Measurements from ENCODE around the gene TECPR2.

TECPR2 gene

DNA sequence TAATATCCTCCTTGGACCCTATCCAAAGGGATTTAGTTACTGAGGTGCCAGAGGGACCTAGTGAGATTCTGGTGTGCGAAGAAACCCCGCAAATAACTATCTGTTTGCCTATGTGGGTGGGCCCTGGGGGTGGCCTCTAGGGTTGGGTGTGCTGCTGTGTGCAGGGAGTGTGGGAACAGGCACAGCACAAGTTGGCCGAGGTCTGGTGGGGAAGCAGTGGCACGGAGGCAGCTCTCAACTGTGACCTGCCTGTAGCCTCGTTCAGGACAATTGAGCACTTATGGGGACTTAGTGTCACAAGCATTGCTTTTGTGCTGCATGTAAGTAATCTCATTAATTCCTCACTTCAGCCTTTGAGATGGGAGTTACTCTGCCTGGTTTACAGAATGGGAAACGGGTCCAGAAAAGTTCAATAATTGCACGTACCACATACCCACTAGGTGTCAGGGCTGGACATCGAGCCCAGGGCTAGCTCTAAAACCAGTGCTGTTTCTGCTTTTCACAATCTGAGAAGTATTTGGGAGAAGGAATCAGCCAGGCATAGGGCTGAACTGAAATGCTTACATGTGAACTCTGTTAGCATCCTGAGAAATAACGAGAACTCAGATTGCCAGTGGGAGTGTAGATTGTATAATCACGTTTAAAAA, 58.8 kb downstream of the TECPR2 start:
- DNase-seq (ENCODE audit: low read depth in 2 of 2, low spot score in 1 of 2), result no peak

DNA sequence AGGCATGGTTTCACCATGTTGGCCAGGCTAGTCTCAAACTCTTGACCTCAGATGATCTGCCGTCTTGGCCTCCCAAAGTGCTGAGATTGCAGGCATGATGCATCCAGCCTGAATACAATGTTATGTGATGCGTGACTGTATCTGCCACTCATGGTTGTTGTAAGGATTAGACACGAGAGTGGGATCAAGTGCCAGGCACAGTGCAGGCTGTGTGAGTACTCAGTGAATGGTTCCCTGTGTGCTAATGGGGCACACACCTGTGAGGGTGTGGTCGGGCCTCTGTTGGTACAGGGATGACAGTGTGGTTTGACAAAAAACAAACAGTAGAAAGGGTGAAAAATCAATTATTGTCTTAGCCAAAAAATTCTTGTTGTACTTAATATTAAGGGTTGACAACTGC, 61.8 kb downstream of the TECPR2 start:
- DNase-seq (ENCODE audit: low read depth in 2 of 2, low spot score in 1 of 2), result no peak

DNA sequence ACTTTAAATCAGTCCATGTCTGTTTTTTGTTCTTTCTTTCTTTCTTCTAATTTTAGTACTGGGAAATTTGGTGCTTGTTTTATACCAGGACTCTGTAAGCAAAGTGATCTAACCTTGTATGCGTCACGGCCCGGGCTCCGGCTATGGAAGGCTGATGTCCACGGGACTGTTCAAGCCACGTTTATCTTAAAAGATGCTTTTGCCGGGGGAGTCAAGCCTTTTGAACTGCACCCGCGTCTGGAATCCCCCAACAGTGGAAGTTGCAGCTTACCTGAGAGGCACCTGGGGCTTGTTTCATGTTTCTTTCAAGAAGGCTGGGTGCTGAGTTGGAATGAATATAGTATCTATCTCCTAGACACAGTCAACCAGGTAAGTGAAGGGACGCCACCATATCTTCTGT, 62.2 kb downstream of the TECPR2 start:
- DNase-seq (ENCODE audit: low read depth in 2 of 2, low spot score in 1 of 2), result no peak

DNA sequence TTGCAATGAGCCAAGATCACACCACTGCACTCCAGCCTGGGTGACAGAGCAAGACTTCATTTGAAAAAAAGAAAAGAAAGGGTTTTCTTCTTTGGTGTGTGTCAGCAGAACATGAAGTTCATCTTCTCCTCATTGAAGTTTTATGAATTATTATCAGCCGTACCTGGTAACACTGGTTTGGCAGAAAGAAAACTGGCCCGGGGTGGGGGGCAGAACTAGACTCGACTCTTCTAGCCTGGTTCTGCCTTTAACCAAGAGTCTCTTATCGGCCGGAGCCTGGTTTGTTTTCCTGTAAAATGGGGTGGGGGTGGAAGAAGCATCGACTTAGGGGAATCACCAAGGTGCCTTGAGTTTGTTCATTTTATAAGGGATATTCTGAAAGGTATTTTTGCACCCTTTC, 64.1 kb downstream of the TECPR2 start:
- DNase-seq (ENCODE audit: low read depth in 2 of 2, low spot score in 1 of 2), result no peak

DNA sequence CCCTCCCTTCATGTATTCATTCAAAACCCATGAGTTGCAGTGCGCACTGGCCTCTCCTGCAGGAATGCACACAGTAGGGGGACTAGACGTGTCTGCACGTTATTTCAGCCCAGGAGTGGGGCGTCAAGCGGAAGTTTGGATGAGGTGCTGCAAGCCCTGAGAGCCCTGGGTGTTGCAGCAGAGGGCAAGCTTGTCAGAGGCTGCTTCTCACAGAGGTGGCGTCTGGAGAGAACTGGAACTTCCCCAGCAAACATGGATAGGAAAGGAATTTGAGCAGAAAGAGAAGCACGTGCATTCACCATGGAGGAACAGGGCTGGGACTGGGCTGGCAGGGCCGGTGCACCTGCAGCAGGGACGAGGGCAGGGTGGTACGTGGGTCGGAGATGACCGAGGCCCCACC, 64.9 kb downstream of the TECPR2 start:
- DNase-seq (ENCODE audit: low read depth in 2 of 2, low spot score in 1 of 2), result no peak

DNA sequence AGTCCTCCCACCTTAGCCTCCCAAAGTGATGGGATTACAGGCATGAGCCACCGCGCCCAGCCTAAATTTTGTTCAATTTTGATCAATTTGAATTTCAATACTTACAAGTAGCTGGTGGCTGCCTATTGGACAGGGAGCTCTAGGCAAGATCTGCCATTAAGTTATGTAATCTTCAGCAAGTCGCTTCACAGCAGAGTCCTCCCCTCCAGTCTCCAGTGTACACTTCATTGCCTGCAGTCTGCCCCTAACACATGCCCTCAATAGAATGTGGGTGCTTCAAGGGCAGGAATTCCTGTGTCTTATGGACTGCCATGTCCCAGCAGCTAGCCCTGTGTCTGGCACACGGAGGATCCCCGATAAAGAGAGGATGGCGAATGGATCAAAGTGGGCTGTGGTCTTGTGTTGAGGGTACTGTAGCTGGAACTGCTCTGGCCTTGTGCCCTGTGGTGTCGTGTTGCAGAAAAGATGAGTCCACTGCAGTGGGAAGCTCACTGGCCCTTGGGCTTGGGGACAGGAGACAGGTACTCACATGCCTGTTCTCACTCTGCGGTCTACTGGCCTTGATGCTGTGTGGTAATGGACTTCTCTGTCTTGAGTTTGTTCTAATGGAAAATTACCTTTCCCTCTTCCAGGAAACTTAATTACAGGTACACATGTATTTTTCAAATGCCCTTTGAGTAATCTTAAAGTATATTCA, 67.6 kb downstream of the TECPR2 start:
- no peak for DNase-seq (ENCODE audit: low read depth in 2 of 2, low spot score in 1 of 2)

DNA sequence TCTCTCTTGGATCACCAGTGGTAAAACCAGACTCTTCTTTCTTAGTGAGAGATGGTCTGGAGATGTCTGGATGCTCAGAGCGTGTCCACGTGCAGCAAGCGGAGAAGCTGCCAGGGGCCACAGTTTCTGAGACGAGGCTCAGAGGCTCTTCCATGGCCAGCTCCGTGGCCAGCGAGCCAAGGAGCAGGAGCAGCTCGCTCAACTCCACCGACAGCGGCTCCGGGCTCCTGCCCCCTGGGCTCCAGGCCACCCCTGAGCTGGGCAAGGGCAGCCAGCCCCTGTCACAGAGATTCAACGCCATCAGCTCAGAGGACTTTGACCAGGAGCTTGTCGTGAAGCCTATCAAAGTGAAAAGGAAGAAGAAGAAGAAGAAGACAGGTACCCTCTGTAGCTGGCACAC, 69.0 kb downstream of the TECPR2 start:
- DNase-seq (ENCODE audit: low read depth in 2 of 2, low spot score in 1 of 2), result no peak

DNA sequence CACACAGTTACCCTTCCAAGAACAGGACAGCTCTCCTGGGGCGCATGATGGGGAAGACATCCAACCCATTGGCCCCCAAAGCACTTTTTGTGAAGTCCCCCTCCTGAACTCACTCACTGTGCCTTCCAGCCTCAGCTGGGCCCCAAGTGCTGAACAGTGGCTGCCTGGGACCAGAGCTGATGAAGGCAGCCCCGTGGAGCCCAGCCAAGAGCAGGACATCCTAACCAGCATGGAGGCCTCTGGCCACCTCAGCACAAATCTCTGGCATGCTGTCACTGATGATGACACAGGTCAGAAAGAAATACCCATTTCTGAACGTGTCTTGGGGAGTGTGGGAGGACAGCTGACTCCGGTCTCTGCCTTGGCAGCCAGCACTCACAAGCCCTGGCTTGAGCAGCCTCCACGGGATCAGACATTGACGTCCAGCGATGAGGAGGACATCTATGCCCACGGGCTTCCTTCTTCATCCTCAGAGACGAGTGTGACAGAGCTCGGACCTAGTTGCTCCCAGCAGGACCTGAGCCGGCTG, 72.0 kb downstream of the TECPR2 start:
- DNase-seq (ENCODE audit: low read depth in 2 of 2, low spot score in 1 of 2), result no peak

DNA sequence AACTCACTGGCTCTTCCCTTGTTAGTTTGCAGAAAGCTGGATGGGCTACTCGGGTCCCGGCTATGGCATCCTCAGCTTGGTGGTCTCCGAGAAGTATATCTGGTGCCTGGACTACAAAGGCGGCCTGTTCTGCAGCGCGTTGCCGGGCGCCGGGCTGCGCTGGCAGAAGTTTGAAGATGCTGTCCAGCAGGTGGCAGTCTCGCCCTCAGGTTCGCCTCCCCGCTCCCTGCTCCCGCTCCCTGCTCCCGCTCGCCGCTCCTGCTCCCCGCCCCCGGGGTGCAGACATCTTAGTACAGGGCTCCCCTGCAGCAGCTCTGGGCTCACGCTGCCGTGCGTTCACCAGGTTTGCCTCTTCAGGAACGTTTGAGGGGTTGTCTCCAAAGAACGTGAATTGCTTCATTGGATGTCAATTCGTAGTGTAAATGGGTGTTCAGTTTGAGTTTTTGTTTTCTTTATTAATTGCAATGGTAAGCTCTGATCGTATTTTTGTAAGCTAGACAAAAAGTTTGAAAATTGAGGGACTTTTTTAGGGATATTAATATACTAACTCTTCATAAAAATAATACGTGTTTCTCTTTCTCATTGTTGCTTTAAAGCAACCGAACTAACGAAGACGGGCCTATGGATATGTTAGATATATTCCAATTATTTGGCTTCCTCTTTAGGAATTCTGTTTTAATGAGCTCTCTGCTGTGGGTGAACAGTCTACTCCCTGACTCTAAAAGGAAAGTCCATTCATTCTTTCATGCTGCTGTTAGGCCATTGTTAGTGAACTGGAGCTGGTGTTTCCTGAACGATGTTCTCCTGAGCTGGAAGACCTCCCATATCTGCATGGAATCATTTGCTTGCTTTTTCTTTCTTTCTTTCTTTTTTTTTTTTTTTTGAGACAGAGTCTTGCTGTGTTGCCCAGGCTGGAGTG, 75.5 kb downstream of the TECPR2 start:
- DNase-seq (ENCODE audit: low read depth in 2 of 2, low spot score in 1 of 2), result peak in 1 of 2 donors; percentile 27

DNA sequence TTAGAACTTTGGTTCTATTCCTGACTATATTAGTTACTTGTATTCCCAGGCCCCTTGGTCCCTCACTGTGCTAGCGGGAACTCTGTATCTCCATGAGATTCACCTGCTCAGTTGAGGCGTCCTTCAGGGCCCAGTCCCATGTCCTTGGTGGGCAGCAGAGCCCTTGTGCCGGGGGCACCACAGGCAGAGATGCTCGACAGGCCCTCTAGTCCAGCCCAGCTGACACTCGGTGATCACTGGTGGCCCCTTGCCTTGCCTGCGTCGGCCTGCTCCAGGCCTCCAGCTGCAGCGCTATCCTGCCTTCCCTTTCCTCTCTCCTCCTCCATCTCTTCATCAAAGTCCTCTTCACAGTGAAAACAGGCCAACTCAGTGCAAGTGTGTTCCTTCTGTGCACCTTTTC, 76.8 kb downstream of the TECPR2 start:
- no peak for DNase-seq (ENCODE audit: low read depth in 2 of 2, low spot score in 1 of 2)

DNA sequence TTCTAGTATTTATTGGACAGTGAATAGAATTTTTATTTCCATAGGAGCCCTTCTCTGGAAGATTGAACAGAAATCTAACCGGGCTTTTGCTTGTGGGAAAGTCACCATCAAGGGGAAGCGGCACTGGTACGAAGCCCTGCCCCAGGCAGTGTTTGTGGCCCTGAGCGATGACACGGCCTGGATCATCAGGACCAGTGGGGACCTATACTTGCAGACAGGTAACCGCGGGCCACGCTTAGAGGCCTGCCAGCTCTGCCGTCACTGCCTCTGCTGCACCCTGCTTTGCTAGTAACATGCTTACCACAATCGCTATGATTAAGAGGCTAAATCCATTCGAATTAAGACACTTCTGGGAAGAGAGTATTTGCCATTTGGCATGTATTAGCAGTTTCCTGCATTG, 77.7 kb downstream of the TECPR2 start:
- DNase-seq (ENCODE audit: low read depth in 2 of 2, low spot score in 1 of 2), result no peak

DNA sequence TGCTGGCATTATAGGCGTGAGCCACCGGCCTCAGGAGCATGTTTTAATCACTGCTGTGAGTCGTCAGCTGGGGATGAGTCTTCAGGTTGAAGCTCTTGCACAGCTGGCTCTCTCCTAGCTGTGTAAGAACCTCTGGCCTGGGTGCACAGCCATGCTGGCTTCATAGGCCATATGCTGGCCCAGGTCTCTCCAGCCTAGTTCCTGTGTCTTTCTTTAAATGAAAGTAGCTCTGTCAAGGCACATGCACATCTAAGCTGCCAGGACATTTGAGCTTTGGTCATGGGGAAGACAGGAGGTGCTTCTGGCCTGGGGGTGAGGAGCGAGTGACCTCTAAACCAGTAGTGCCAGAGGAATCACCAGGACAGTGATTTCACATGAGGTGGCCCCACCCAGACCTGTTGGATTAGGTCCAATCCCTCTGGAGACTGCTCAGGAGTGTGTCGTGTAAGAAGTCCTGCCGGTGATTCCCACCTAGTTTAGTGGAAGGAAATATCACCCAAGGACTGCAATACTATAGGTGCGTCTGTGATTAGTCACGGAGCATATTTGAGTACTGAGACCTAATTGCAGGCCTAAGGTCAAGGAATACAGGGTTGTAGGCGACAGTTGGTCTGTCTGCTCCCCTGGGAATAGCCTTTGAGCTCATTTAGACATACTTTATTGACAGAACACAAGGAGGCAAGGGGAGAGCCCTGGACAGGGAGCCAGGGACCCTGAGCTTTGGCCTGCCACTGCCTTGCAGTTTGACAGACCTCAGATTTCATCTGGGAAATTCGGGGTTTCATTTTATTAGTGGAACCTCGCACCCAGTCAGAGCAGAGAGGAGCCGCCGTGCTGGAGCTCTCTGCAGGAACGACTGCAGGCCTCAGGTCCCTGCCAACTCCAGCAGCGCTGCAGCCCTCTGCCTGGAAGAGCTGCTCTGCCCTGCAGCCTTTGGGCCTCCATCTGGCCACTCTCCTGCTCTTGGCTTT, 79.8 kb downstream of the TECPR2 start:
- no peak for DNase-seq (ENCODE audit: low read depth in 2 of 2, low spot score in 1 of 2)

DNA sequence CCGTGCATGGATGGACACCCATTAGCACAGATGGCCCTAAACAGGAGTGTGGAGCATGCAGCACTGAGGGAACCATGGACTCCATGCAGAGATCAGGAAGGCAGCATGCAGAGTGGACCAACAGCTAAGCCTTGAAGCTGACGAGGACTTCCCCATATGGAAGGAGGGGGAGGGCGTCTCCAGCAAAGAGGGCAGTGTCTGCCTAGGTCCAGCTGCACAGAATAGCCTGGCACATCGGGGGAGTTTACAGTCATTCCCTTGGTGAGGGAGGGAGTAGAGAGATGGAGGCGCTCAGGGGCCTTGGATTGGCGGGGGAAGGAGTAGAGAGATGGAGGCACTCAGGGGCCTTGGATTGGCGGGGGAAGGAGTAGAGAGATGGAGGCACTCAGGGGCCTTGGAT, 82.3 kb downstream of the TECPR2 start:
- no peak for DNase-seq (ENCODE audit: low read depth in 2 of 2, low spot score in 1 of 2)

DNA sequence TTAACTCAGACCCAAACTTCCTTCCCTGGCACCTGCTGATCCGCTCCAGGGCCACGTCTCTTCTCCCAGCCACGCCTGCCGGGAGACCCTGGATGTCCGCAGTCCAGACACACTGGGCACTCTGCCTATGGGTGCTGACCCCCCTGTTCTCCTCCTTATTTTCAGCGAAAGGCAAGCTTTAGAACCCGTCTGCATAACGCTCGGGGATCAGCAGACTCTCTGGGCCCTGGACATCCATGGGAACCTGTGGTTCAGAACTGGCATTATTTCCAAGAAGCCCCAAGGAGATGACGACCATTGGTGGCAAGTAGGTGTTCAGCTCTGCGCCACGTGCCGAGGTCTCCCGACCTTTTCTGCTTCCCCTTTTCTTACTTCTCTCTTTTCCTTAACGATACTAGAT, 82.9 kb downstream of the TECPR2 start:
- DNase-seq (ENCODE audit: low read depth in 2 of 2, low spot score in 1 of 2), result no peak

DNA sequence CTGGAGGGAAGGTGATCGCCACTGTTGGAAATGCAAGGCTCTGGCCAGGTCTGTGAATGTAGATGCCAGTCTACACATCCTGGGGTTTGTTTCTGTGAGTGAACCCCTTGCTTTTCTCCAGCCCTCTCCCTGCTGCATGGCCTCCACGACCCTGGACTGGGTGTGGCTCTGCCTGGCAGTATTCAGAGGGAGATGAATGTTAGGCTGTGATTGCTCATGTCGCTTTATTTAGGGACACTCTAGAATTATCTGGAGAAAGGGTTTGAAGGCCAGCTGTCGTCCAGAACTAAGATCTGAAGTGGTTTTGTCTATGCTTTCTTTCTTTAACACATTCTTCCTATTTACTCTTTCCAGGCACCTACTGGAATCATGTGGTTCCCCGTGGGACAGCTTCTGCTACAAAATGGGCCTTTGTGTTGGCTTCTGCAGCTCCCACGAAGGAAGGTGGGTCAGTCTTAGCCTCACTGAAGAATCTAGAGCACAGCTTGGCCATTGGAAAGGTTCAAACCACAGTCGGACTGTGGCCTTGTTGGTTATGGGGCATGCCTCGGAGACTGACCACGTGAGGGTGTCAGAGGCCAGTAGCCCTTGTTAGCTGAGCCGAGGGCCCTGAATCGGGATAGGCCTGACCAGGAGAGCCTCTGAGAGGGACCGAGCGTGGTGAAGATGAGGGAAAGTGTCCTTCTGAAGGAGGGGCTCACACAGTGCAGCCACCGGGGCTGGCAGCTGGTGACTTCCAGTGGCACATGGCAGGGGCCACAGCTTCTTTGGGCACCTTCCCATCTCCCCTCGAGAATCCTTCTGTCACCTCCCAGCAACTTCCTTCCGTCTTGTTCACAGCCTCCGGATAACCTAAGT, 87.7 kb downstream of the TECPR2 start:
- DNase-seq (ENCODE audit: low read depth in 2 of 2, low spot score in 1 of 2), result no peak

DNA sequence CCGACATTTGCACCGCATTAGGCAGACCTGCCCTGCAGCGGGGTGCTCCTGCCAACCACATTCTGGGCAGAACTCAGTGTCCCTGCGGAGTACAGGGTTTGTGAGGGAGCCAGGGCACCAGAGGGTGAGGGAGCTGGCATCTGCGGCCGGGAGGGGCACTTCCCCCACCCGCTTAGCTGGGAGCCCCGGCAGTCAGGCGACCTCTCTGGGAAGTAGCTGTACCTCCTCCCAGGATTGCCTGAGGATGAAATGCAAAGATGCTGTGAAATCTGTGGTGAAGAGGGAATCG, 88.3 kb downstream of the TECPR2 start:
- no peak for DNase-seq (ENCODE audit: low read depth in 2 of 2, low spot score in 1 of 2)

DNA sequence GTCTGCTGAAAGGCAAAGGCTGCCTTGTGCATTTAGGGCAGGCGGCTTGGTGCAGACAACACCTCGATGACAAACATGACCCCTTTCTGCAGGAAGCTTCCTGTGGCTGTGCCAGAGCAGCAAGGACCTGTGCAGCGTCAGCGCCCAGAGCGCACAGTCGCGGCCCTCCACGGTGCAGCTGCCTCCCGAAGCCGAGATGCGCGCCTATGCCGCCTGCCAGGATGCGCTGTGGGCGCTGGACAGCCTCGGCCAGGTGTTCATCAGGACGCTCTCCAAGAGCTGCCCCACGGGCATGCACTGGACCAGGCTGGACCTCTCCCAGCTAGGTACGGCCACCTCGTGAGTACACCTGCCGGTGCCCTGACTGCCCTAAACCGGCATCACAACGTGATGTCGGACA, 89.6 kb downstream of the TECPR2 start:
- no peak for DNase-seq (ENCODE audit: low read depth in 2 of 2, low spot score in 1 of 2)

DNA sequence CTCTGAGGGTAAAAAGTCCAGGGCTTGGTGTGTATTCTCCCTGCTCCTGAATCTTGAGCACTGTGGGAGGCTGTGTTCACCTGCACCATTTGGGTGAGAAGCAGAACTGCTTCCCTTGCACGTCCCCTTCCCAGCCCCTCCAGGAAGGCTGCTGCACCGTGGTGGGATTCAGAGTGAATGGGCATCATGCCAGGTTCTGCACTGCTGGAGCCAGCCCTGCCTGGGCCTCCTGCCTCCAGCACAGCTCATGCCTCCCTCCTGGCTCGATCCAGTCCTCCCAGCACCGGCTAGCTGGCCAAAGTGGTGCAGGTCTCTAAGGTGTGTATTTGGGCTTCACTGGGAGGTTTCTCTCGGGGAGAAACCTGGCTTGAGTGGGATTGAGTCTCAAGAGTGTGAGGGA, 92.0 kb downstream of the TECPR2 start:
- no peak for DNase-seq (ENCODE audit: low read depth in 2 of 2, low spot score in 1 of 2)

DNA sequence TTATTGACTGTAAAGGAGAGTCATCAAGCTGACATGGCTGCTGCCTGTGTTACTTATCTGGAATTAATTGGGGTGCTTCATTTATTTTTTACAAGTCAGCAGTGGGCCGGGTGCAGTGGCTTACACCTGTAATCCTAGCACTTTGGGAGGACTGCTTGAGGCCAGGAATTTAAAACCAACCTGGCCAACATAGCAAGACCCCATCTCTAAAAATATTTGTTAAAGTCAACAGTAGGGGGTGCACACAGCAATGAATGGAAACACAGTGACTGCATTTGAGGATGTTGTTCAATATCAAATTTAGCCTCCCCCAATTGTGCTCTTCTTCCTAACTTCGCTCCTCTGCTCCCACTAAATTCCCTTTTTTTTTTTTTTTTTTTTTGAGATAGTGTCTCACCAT, 94.8 kb downstream of the TECPR2 start:
- DNase-seq (ENCODE audit: low read depth in 2 of 2, low spot score in 1 of 2), result no peak
